SK-N-SH (cell line): Measurements from ENCODE around the gene R3HCC1L. TPM values are rescaled to one million over a fixed set of nuclear protein-coding genes. Genes with fewer than 3 reads are reported as not detected.
A peak's percentile ranks its signal among the peaks of the same experiment; 100 is the strongest.

Experiments used
- CTCF ChIA-PET: fragments of 300-600, 350-600 bp; formaldehyde crosslinking; extraction: SDS; loops from one replicate; lab custom pipeline; 2021; lab: Yijun Ruan, JAX
- POLR2A ChIA-PET: fragments of 350-600 bp; sonication (Branson Sonifier 250); formaldehyde crosslinking; extraction: SDS; loops from one replicate; lab custom pipeline; 2020; ENCODE audit warnings: antibody characterized with exemption, inconsistent platforms; lab: Yijun Ruan, JAX
- DNase-seq: peaks from one replicate; pipeline ENCODE4 v3.0.0; 2012
- H2AFZ ChIP-seq: fragments of 200-600 bp; sonication (generic); 2 replicates; pipeline ENCODE4 v1.8.1; 2016; ENCODE audit warnings: antibody characterized with exemption, mild to moderate bottlenecking, low read depth
- H3F3A ChIP-seq: fragments of 200-600 bp; sonication (generic); replicated peaks from 2 replicates; pipeline ENCODE3; 2016; ENCODE audit warnings: antibody characterized with exemption, mild to moderate bottlenecking; ENCODE audit not compliant: insufficient read depth
- H3K27ac ChIP-seq, 2 experiments: fragments of 200-500 bp in 1 of 2; fragments of 200-600 bp in 1 of 2; sonication (Bioruptor generic) in 1 of 2; sonication (generic), shearing (Covaris generic) in 1 of 2; 2 replicates each; pipeline versions ENCODE4 v1.5.1 to v1.6.1; 2014 to 2016; ENCODE audit warnings: low read depth in 2 of 2, inconsistent platforms in 1 of 2, low read length in 1 of 2, mild to moderate bottlenecking in 1 of 2, mixed read lengths in 1 of 2
- H3K27me3 ChIP-seq: fragments of 200-600 bp; sonication (generic), shearing (Covaris generic); 2 replicates; pipeline ENCODE4 v1.6.1; 2016; ENCODE audit warnings: mixed run types; ENCODE audit not compliant: insufficient read depth
- H3K36me3 ChIP-seq, 2 experiments: fragments of 200-500 bp in 1 of 2; fragments of 200-600 bp in 1 of 2; sonication (Bioruptor generic) in 1 of 2; sonication (generic) in 1 of 2; replicated peaks in 1 of 2; 2 replicates each; pipeline versions ENCODE3 to v1.5.1; 2014 to 2016; ENCODE audit warnings: low read length in 1 of 2, mild to moderate bottlenecking in 1 of 2; ENCODE audit not compliant: insufficient read depth in 2 of 2, control insufficient read depth in 1 of 2
- H3K4me1 ChIP-seq, 2 experiments: fragments of 200-500 bp in 1 of 2; fragments of 200-600 bp in 1 of 2; sonication (Bioruptor generic) in 1 of 2; sonication (generic), shearing (Covaris generic) in 1 of 2; 2 replicates each; pipeline versions ENCODE4 v1.5.1 to v1.6.1; 2014 to 2016; ENCODE audit warnings: low read depth in 1 of 2, low read length in 1 of 2, mixed run types in 1 of 2; ENCODE audit not compliant: insufficient read depth in 2 of 2, control insufficient read depth in 1 of 2
- H3K4me2 ChIP-seq: fragments of 200-600 bp; sonication (generic), shearing (Covaris generic); 2 replicates; pipeline ENCODE4 v1.6.1; 2017; ENCODE audit warnings: mixed run types
- H3K4me3 ChIP-seq, 2 experiments: fragments of 200-500 bp in 1 of 2; fragments of 200-600 bp in 1 of 2; sonication (Bioruptor generic) in 1 of 2; sonication (generic), shearing (Covaris generic) in 1 of 2; 2 replicates each; pipeline versions ENCODE4 v1.5.1 to v1.8.1; 2014 to 2016; ENCODE audit warnings: low read depth in 2 of 2, inconsistent platforms in 1 of 2, low read length in 1 of 2, mild to moderate bottlenecking in 1 of 2, mixed read lengths in 1 of 2, moderate library complexity in 1 of 2
- H3K79me2 ChIP-seq: fragments of 200-600 bp; sonication (generic); 2 replicates; pipeline ENCODE4 v1.8.1; 2017; ENCODE audit warnings: mild to moderate bottlenecking; ENCODE audit not compliant: insufficient read depth
- H3K9ac ChIP-seq: fragments of 200-600 bp; sonication (generic); 2 replicates; pipeline ENCODE4 v1.6.1; 2017; ENCODE audit warnings: mixed run types
- H3K9me2 ChIP-seq: fragments of 200-600 bp; sonication (generic); 2 replicates; pipeline ENCODE4 v1.6.1; 2017; ENCODE audit warnings: mixed run types
- H3K9me3 ChIP-seq: fragments of 200-600 bp; sonication (generic); 2 replicates; pipeline ENCODE4 v1.6.1; 2017; ENCODE audit warnings: mixed run types, mild to moderate bottlenecking, moderate library complexity
- H4K20me1 ChIP-seq: fragments of 200-600 bp; sonication (generic); 2 replicates; pipeline ENCODE4 v1.6.1; 2017; ENCODE audit warnings: mild to moderate bottlenecking, mixed run types; ENCODE audit not compliant: insufficient read depth
- ELF1 ChIP-seq: IDR thresholded peaks from 2 replicates; pipeline ENCODE4 v1.4.0; 2012
- FOXJ3 ChIP-seq: sonication (generic); formaldehyde crosslinking; IDR thresholded peaks from 2 replicates; pipeline ENCODE4 v1.5.1; 2020; ENCODE audit warnings: mild to moderate bottlenecking, missing genetic modification reagents
- FOXM1 ChIP-seq: IDR thresholded peaks from 2 replicates; pipeline ENCODE4 v1.4.0; 2012; ENCODE audit warnings: low read depth, mild to moderate bottlenecking
- GABPA ChIP-seq: IDR thresholded peaks from 2 replicates; pipeline ENCODE4 v1.4.0; 2012; ENCODE audit warnings: low read depth, mild to moderate bottlenecking
- MEF2A ChIP-seq: IDR thresholded peaks from 2 replicates; pipeline ENCODE4 v1.4.0; 2012; ENCODE audit warnings: low read depth, borderline replicate concordance
- NRF1 ChIP-seq: IDR thresholded peaks from 2 replicates; pipeline ENCODE4 v1.6.1; 2012; ENCODE audit warnings: low read depth, mild to moderate bottlenecking, low read length
- RAD21 ChIP-seq: IDR thresholded peaks from 2 replicates; pipeline ENCODE4 v1.6.1; 2012; ENCODE audit warnings: mild to moderate bottlenecking, low read length
- RXRA ChIP-seq: IDR thresholded peaks from 2 replicates; pipeline ENCODE4 v1.4.0; 2012; ENCODE audit warnings: low read depth, mild to moderate bottlenecking, borderline replicate concordance
- SIN3A ChIP-seq: IDR thresholded peaks from 2 replicates; pipeline ENCODE4 v1.6.1; 2012; ENCODE audit warnings: low read depth, mild to moderate bottlenecking, low read length, moderate library complexity, borderline replicate concordance
- TCF12 ChIP-seq: IDR thresholded peaks from 2 replicates; pipeline ENCODE4 v1.4.0; 2012
- TEAD4 ChIP-seq: IDR thresholded peaks from 2 replicates; pipeline ENCODE4 v1.4.0; 2012; ENCODE audit warnings: mild to moderate bottlenecking, borderline replicate concordance; ENCODE audit not compliant: insufficient read depth
- WGBS: methylation state at CpG from one replicate; pipeline ENCODE4 v1.1.6; 2017; ENCODE audit warnings: low lambda C conversion rate; 5-methylcytosine and 5-hydroxymethylcytosine counted together
- polyA plus RNA-seq, 3 experiments: library from polyadenylated mRNA; depleted of rRNA; stranded (reverse); fragments of >200 nt; gene quantifications; 2 replicates each; pipeline ENCODE4 v1.2.3, GENCODE V29; 2012

R3HCC1L gene
- polyA plus RNA-seq, 1 of the 3 experiments (the other 2 are of a cell fraction) = 6.0 TPM

GRCh38 chr10:98154076-98154475 is 19.6 kb downstream of the R3HCC1L start:
- CTCF ChIA-PET = interaction anchor here (1.8 kb wide), 1 partner anchor 17 kb away, joined by 8 read pairs; no protein-coding TSS in a partner anchor

DNA sequence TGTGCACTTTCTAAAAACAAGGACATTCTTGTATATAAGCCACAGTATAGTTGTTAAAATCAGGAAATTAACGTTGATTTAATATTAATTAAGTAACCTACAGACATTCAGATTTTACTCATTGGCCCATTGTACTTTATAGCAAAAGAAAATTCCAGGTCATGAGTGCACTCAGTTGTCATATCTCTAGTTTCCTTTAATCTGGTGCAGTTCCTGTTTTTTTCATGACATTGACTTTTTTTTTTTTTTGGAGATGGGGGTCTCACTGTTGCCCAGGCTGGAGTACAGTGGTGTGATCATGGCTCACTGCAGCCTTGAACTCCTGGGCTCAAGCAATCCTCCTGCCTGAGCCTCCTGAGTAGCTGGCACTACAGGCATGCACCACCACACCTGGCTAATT is 24.1 kb downstream of the R3HCC1L start:
- H3K36me3 ChIP-seq = peaks cover 15 to 23% of the 10 kb centered on the region in 2 experiments
- ChIA-PET POLR2A (no interaction called here), CTCF (no interaction called here)
- H3K27ac ChIP-seq = no peak overlapping the region
- no peaks in the 10 kb centered on the region for H3K9me3 ChIP-seq
- H3K9ac ChIP-seq = no peak overlapping the region
- peaks cover 5% of the 10 kb centered on the region; the same call in 1 of the 2 replicates for H4K20me1 ChIP-seq
- no peak overlapping the region for H3K4me3 ChIP-seq
- DNase-seq = no peak
- H3K4me1 ChIP-seq = no peaks in the 10 kb centered on the region; a peak in 1 of 4 replicates
- peaks cover 58% of the 10 kb centered on the region for H3K79me2 ChIP-seq
- H3F3A ChIP-seq = no peaks in the 10 kb centered on the region
- TF ChIP-seq TCF12 = no peak
- no peak for TF ChIP-seq RAD21
- TF ChIP-seq FOXM1 = no peak
- TF ChIP-seq, all 33 proteins: peak for 0
- Histone ChIP-seq H2AFZ (no peak overlapping the region), H3K4me2 (no peak overlapping the region), H3K27me3 (no peaks in the 10 kb centered on the region), H3K9me2 (no peaks in the 10 kb centered on the region)
- WGBS = 89% methylated on average over 1 of the region's 1 CpG

More at GRCh38 chr10:98154076-98154475, 19.6 kb downstream of the R3HCC1L start:
- no peak for TF ChIP-seq SIN3A
- TF ChIP-seq TEAD4 = no peak
- TF ChIP-seq GABPA = no peak
- no peaks in the 10 kb centered on the region for H3K9me2 ChIP-seq
- H3K9ac ChIP-seq = no peak overlapping the region
- 97% methylated on average over 3 of the region's 3 CpGs for WGBS
- H3K79me2 ChIP-seq = peaks cover 71% of the 10 kb centered on the region
- no peaks in the 10 kb centered on the region for H3F3A ChIP-seq
- H2AFZ ChIP-seq = no peak overlapping the region
- DNase-seq = no peak
- no peaks in the 10 kb centered on the region for H3K27me3 ChIP-seq
- peaks cover 5% of the 10 kb centered on the region; the same call in 1 of the 2 replicates for H4K20me1 ChIP-seq
- peak overlapping the region in 1 of 2 experiments; percentile 30; a peak in 1 of 4 replicates for H3K27ac ChIP-seq
- H3K4me1 ChIP-seq = no peaks in the 10 kb centered on the region; a peak in 1 of 4 replicates
- no peaks in the 10 kb centered on the region for H3K9me3 ChIP-seq
- H3K4me2 ChIP-seq = no peak overlapping the region
- peaks cover 0 to 18% of the 10 kb centered on the region in 2 experiments for H3K36me3 ChIP-seq
- no peak overlapping the region for H3K4me3 ChIP-seq
- POLR2A ChIA-PET = no interaction called here

DNA sequence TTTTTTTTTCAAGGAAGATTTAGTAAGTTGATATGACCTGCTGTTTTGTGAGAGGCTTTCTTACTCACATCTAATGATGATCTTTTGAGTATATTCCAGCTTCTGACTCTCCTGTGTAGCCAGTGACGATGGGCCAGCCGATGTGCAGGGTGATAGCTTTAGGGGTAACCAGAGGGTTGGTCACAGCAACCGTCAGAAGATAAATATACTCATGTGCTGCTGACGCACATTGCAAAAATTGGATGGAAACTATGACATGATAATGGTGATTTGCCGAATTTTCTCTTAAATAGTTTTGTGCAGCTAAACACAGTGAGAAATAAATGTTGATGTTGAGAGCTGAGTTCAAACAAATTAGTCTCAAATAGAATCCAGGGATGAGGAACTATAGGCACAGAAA is 29.5 kb downstream of the R3HCC1L start:
- Histone ChIP-seq H3K36me3 (peaks cover 27 to 34% of the 10 kb centered on the region in 2 experiments), H3K79me2 (peaks cover 16% of the 10 kb centered on the region), H3K4me2 (no peak overlapping the region), H3K9me3 (no peaks in the 10 kb centered on the region), H4K20me1 (no peaks in the 10 kb centered on the region), H2AFZ (no peak overlapping the region), H3K9ac (no peak overlapping the region), H3K4me3 (no peak overlapping the region), H3K27me3 (no peaks in the 10 kb centered on the region), H3K4me1 (no peaks in the 10 kb centered on the region), H3K27ac (no peak overlapping the region), H3K9me2 (no peaks in the 10 kb centered on the region), H3F3A (peaks cover 3% of the 10 kb centered on the region)
- no peak for DNase-seq
- TF ChIP-seq RXRA (no peak), ELF1 (no peak), MEF2A (no peak), FOXJ3 (CRISPR knock-in tag) (no peak), FOXM1 (no peak), NRF1 (no peak)
- POLR2A ChIA-PET = no interaction called here
- WGBS = 98% methylated on average over 5 of the region's 5 CpGs
- CTCF ChIA-PET = interaction anchor here (2.0 kb wide), 1 partner anchor 145 kb away, joined by 8 read pairs; no protein-coding TSS in a partner anchor
